Measurements from ENCODE around the gene JMJD8.

Gene JMJD8

GRCh38 chr16:637081-638018, 46.8 kb downstream of the JMJD8 start:
- peak; percentile 87 for DNase-seq

DNA sequence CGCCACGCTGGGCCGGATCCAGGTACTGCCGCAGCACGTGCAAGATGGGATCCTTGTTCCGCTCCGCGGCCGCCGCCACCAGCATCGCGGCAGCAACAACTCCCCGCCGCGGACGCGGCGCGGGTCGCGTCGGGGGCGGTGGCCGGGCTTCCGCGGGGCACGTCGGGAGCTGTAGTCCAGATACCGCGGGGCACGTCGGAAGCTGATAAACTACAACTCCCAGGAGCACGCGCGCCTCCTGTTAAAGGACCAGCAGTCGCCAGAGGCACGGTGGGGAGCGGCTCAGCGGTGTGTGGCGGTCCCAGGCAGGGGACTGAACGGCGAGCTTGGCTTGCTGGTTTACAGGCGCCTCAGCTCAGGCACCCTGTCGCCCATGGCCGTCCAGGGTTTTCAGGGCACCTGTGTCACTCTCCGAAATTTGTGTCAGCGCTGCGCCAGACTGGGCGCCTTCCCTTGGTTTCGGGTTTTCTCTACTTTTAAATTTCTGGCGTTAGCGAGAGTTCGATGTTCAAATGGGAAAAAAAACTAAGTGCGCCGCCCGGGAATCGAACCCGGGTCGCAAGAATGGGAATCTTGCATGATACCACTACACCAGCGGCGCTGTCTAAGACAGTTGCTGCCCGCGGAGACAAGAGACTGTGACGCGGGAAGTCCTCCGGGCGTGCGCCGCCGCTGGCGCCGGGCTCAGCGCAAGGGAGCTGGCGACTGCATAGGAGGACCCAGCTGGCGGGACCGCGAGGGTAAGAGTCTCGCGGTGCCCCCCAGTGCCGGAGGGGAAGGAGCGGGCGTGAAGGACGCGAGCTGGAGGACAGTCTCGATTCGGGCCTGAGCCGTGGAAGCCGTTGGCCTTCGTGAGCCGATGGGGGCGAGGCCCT, 47.7 kb downstream of the JMJD8 start, which contains the start of gene METTL26:
Gene METTL26, minus strand, starts transcription at position 100 of the 875 bp plus-strand sequence. Its CDS starts 15 bp downstream, at position 85.
- peak; percentile 93 for DNase-seq

DNA sequence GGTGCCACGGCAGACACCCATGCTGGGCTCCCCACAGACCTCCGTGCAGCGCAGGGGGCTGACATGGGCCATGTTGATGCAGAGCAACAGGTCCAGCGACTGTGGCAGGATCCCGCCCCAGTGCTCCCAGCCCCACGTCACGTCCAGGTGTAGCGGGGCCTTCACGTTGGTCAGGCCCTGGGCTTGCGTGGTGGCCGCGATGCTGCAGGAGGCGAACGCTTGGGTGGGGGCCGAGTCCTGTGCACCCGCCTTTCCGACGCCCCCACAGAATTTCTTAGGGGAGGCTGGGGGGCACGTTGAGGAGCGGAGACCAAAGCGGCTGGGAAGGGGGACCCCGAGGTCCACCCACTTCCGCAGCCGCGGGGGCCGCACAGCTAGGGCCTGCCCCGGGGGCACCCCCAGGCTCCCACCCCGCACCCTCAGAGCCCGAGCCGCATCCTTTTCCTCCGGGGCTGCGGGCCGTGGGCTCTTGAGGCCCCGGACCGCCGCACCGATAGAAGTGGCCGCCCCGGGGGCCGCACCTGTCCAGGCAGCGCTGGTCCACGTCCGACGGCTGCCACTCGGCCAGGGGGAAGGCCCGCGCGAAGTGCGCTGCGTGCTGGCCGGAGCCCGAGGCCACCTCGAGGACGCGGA, 48.4 kb downstream of the JMJD8 start:
- DNase-seq: no peak

GRCh38 chr16:634996-635395, 49.1 kb downstream of the JMJD8 start:
- DNase-seq: no peak

DNA sequence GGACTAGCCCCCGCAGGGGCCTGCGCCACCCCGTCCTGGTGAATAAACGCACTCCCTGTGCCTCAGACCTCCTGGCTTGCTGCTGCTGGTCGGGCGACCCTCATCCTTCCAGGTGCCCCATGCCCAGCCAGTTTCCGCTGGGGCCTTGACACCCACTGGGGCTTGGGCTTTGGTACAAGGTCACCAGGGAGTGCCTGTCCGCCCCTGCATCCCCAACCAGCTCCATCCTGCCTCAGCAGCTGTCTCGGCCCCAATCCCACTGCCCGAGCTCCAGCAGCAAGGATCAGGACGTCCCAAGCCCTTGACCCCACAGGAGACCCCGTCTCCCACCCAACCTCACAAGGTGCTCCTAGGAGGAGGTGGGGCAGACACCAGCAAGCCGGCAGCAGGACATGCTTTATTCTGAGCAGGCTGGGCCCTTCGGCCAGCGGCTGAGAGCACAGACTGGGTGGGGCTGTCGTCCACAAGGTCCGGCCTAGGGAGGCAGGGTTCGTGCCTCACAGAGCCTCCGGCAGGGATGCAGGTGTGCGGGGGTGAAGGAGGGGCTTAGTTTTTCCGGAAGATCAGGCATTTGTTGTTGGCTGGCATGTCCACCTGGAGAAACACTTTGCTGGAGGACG, 50.0 kb downstream of the JMJD8 start:
- no peak for DNase-seq

DNA sequence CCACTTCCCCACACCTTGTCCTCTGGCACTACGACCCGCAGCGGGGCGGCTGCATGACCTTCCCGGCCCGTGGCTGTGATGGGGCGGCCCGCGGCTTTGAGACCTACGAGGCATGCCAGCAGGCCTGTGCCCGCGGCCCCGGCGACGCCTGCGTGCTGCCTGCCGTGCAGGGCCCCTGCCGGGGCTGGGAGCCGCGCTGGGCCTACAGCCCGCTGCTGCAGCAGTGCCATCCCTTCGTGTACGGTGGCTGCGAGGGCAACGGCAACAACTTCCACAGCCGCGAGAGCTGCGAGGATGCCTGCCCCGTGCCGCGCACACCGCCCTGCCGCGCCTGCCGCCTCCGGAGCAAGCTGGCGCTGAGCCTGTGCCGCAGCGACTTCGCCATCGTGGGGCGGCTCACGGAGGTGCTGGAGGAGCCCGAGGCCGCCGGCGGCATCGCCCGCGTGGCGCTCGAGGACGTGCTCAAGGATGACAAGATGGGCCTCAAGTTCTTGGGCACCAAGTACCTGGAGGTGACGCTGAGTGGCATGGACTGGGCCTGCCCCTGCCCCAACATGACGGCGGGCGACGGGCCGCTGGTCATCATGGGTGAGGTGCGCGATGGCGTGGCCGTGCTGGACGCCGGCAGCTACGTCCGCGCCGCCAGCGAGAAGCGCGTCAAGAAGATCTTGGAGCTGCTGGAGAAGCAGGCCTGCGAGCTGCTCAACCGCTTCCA, 50.6 kb downstream of the JMJD8 start:
- DNase-seq: no peak

- no peak for DNase-seq
Measured at GRCh38 chr16:632486-633335, 51.4 kb downstream of the JMJD8 start.

- no peak for DNase-seq
Measured at GRCh38 chr16:631808-632358, 52.3 kb downstream of the JMJD8 start.
